ENCODE results near the gene NXPH1.

NXPH1 gene

DNA sequence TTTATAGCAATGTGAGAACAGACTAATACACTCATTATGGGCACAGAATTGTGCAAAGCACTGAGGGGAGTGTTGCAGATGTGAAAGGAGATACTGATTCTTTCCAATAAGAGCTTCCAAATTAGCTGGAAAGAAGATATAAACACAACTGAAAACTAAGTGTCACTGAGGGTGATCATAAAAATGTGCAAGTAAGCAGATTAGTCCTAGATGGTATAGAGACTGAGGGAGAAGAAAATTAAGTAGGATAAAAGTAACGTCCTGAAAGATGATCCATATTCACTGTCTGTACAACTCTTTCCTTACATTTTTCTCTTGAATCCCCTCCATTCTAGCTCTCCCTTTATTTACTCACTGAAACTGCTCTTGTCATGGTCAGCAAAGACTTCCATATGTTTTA, 11.2 kb upstream of the NXPH1 start:
- DNase-seq (ENCODE audit: low read depth) = no peak
- H3K4me3 ChIP-seq (ENCODE audit: low read depth, low read length) = no peak overlapping the region
- TF ChIP-seq, protein P1, sequence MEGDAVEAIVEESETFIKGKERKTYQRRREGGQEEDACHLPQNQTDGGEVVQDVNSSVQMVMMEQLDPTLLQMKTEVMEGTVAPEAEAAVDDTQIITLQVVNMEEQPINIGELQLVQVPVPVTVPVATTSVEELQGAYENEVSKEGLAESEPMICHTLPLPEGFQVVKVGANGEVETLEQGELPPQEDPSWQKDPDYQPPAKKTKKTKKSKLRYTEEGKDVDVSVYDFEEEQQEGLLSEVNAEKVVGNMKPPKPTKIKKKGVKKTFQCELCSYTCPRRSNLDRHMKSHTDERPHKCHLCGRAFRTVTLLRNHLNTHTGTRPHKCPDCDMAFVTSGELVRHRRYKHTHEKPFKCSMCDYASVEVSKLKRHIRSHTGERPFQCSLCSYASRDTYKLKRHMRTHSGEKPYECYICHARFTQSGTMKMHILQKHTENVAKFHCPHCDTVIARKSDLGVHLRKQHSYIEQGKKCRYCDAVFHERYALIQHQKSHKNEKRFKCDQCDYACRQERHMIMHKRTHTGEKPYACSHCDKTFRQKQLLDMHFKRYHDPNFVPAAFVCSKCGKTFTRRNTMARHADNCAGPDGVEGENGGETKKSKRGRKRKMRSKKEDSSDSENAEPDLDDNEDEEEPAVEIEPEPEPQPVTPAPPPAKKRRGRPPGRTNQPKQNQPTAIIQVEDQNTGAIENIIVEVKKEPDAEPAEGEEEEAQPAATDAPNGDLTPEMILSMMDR (IDR thresholded peaks at IDR 0.05; ENCODE audit: low read depth, low read length, missing control alignments) = no peak

DNA sequence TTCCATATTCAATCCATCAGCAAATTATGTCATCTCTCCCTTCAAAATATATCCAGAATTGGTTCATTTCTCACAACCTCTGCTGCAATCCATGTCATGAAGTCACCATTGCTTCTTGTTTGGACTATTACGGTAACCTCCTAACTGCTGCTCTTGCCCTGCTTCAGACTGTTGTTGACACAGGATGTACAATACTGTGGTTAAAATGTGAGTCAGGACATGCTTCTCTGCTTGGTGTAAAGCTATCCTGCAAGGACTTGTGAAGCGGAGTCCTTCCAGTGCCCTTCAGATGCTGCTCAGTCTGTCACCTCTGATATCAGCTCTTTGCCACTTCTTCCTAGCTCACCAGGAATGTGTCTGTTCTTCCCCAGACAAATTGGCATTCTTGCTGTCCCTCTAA, 10.4 kb upstream of the NXPH1 start:
- TF ChIP-seq, protein P1 (IDR thresholded peaks at IDR 0.05; ENCODE audit: low read depth, low read length, missing control alignments) = no peak
- no peak for DNase-seq (ENCODE audit: low read depth)
- no peak overlapping the region for H3K4me3 ChIP-seq (ENCODE audit: low read depth, low read length)

DNA sequence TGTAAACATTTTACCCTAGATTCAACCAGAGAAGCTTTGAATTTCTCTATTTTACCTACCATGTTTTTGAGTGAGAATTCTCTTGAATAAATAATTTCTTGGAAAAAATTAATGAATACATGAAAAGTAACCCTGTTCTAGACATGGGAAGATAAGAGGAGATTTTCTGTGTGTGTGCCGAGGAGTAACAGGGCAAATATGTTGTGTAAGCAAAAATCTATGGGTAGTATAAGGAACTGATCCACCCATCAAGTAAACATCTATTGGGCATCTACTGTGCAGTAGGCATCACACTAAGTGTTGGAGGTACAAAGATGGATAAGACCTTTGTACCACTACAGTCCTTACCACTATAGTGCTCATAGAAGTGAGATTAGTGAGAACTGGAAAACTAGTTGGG, 8.2 kb upstream of the NXPH1 start:
- TF ChIP-seq, protein P1 (IDR thresholded peaks at IDR 0.05; ENCODE audit: low read depth, low read length, missing control alignments) = no peak
- DNase-seq (ENCODE audit: low read depth) = no peak
- no peak overlapping the region for H3K4me3 ChIP-seq (ENCODE audit: low read depth, low read length)

DNA sequence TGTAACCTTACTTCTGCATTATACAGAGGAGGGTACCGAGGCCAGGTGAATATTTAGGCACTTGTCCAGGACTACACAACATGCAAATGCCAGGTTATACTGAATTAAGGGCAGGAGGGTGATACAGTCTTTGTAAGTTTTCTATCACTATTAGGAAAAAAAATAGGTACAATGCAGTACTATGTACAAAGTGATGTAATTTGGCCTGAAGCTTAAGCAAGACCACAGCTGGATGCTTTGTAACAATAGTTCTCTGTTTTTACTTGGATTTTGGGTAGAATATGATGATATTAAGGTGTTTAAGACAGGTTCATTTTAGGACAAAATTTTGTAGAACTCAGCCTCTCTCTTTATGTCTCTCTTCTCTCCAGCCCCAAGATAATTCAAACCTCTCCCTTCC, 2.8 kb upstream of the NXPH1 start:
- no peak for DNase-seq (ENCODE audit: low read depth)
- TF ChIP-seq, protein P1 (IDR thresholded peaks at IDR 0.05; ENCODE audit: low read depth, low read length, missing control alignments) = no peak
- H3K4me3 ChIP-seq (ENCODE audit: low read depth, low read length) = no peak overlapping the region

DNA sequence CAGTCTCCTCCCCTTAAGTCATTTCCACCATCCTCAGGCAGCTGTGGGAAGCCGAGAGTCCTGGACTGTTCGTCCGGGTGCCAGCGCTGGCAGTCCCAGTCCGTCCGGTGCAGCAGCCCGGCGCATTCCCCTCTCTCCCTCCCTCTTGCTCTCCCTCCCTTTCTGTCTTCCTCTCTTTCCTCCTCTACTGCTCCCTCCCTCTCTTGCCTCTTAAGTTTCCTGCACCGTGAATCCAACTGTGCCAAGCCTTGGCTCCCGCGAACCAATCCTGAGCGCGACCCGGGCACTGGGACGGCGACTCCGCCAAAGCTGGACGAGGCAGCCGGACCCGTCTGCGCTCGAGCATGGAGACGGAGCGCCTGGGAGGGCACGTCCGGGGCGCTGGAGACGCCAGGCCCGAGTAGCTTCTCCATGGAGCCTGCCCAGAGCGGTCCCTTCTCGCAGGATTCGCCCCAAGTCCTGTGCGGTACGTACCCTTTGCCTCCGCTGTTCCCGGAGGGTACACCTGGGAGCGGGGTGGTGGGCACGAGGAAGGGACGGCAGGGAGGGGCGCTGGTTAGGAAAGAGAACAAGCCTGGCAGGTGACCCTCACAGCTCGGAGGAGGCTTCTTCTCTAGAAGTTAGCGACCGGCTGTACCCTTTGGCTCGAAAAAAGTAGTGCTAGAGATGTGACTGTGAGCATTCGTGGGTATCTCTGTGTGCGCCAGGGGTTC, 1.0 kb downstream of the NXPH1 start:
- TF ChIP-seq, protein P1 (IDR thresholded peaks at IDR 0.05; ENCODE audit: low read depth, low read length, missing control alignments) = no peak
- DNase-seq (ENCODE audit: low read depth) = no peak

DNA sequence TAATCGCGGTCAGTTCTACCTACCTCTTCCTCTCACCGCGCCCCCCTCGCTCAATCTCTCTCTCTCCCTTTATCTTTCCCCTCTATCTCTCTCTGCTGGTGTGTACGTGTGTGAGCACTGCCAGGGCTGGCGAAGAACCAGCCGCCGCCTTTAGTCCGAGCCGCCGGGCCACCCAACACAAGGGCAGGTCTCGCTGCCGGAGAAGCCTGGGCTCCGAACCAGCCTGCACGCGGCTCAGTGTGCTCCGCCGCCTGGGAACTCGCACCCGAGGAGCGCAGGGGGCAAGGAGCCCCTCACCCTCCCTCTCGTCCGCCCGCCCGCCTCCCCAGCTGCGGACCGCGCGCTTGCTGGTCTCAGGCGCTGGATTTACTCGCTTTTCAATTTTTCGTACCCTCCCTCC, 1.7 kb downstream of the NXPH1 start:
- TF ChIP-seq, protein P1 (IDR thresholded peaks at IDR 0.05; ENCODE audit: low read depth, low read length, missing control alignments) = no peak
- no peak for DNase-seq (ENCODE audit: low read depth)
- H3K4me3 ChIP-seq (ENCODE audit: low read depth, low read length) = no peak overlapping the region

More for the DNA sequence above, 1.0 kb downstream of the NXPH1 start:
- H3K4me3 ChIP-seq (ENCODE audit: low read depth, low read length) = no peak overlapping the region

Data from GM12864 (cell line).